ENCODE results near the gene MCC.

GRCh38 chr5:113163328-113163727 lies 324.9 kb downstream of the MCC start:
- TF ChIP-seq CTCF (IDR thresholded peaks at IDR 0.05) (no peak), EZH2 (IDR thresholded peaks at IDR 0.05; ENCODE audit: borderline replicate concordance, insufficient read depth, low read depth, low read length, poor library complexity, severe bottlenecking) (no peak)

All from B cell (primary cell).